Fibroblast of mammary gland (primary cell): ENCODE results near the gene PINK1.

ENCODE experiments used
- DNase-seq: peaks from one replicate; pipeline ENCODE4 v3.0.0-alpha.2; 2010; ENCODE audit warnings: low read depth
- H3K4me3 ChIP-seq: 2 replicates; pipeline ENCODE4 v1.5.1; 2011; ENCODE audit warnings: low read depth, mild to moderate bottlenecking, low read length, moderate library complexity; ENCODE audit not compliant: control insufficient read depth
- CTCF ChIP-seq: conservative IDR thresholded peaks from 2 replicates; pipeline ENCODE4 v1.5.1; 2011; ENCODE audit warnings: low read depth, low read length, inconsistent platforms; ENCODE audit not compliant: control insufficient read depth, insufficient read depth

The PINK1 gene

DNA sequence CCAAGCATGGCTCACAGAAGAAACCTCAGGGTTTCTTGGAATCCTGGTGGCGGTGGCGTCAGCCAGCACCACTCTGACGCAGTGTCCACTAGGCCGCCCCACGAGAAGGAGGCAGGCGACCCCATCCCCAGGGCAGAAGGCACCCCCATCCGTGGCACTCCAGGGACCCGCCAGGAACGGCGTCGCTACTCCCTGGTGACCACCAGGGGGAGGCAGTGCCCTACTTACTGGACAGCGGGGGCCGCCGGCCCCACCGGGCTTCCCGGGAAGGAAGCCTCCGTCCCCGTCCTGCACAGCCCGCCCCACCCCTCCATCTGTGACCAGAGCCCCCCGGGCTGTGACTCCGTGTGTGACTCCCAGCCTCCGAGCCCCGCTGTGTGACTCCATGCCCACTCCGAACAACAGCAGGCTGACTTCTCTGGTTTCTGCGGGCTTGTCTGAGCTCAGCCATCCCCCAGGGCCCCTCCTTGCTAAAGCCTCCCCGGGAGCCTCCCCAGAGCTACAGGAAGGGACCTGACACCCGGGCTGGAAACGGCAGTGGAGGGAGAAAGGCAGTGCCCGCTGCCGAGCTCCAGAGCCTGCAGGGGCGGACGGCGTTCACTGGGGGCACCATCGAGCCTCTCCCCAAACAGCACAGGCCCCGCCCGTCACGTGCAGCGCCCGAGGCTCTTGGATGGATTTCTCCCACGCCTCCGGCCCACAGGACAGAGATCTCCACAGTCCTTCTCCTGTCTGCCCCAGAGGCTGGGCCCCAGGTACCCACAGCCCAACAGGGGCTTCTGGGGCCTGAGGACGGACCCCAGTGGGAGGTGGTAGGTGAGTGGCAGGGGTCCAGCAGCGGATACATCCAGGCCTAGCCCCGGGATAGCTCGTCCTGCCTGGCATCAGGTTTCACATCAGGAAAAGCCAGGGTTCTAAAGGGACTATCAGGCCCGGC lies 63.4 kb downstream of the PINK1 start:
- H3K4me3 ChIP-seq = peak overlapping the region; percentile 66
- peak; percentile 87 for DNase-seq
- TF ChIP-seq CTCF = peak; percentile 64

- H3K4me3 ChIP-seq = no peak overlapping the region
- TF ChIP-seq CTCF = no peak
- no peak for DNase-seq
Measured at GRCh38 chr1:20697563-20697962, 64.3 kb downstream of the PINK1 start.

- no peak overlapping the region for H3K4me3 ChIP-seq
Measured at GRCh38 chr1:20698195-20698910, 65.1 kb downstream of the PINK1 start.

DNA sequence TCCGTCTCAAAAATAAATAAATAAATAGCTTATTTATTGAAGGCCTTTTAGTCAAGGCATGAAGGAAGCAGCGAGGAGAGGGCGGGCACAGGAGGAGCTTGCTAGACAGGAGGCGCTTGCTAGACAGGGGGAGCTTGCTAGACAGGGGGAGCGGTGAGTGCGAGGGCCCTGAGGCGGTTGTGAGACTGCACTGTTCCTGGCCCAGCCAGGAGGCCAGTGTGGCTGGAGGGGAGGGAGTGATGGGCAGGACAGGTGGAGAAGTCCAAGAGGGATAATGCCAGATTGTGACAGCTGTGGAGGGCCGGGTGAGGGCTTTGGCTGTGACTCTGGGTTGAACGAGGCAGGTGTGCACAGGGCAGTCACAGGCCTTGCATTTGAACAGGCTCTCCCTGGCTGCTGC lies 66.3 kb downstream of the PINK1 start:
- DNase-seq = no peak
- no peak overlapping the region for H3K4me3 ChIP-seq
- no peak for TF ChIP-seq CTCF

More at GRCh38 chr1:20698195-20698910, 65.1 kb downstream of the PINK1 start:
- DNase-seq = peak; percentile 62
- no peak for TF ChIP-seq CTCF

DNA sequence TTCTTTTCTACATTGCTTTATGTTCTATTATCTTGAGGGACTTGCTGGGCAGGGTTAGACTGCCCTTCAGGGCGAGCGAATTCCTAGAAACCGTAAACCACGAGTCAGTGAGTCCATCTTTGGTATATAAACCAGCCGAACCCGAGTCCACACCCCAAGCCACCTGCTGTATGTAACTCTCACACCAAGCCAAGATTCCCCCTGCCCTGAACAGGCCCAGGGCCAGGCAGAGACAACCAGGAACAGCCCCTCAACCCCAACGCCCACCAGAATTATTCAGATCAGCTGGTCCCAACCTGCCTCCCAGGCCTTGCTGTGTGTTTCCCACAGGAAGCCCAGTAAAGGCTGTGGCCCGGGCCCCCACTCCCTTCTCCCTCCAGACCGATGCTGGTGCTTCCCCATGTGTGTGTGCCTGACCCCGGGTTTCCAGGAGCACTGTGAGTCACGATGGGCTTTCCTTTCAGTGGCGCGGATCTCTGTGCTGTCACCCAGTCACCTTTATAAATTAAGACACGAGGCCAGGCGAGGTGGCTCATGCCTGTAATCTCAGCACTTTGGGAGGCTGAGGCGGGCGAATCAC lies 67.5 kb downstream of the PINK1 start:
- TF ChIP-seq CTCF = no peak
- DNase-seq = no peak

More for the DNA sequence above, 67.5 kb downstream of the PINK1 start:
- no peak overlapping the region for H3K4me3 ChIP-seq
